ENCODE results near the gene MARCHF2.
A peak's percentile ranks its signal among the peaks of the same experiment; 100 is the strongest.
"Not testable (repeated sequence)": the region's sequence is repeated elsewhere in the genome, so short reads cannot be mapped to it uniquely, and the experiment has no call there.

The MARCHF2 gene

DNA sequence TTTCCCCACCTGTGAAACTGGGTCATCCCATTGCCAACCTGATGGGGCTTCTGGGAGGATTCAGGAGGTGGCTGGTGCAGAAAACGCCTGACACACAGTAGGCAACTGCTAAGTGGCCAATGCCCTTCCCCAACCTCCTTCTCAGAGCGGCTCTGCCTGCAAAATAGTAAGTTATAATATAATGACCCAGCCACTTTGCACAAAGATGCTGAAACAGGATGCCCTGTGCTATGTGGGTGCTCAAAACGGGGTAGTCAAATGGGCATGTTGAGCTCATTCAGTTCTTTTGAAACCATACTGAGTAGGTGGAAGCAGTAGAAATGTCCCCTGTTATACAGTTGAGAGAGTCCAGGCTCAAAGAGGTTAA lies 507 bp downstream of the MARCHF2 start:
- no peak for DNase-seq

DNA sequence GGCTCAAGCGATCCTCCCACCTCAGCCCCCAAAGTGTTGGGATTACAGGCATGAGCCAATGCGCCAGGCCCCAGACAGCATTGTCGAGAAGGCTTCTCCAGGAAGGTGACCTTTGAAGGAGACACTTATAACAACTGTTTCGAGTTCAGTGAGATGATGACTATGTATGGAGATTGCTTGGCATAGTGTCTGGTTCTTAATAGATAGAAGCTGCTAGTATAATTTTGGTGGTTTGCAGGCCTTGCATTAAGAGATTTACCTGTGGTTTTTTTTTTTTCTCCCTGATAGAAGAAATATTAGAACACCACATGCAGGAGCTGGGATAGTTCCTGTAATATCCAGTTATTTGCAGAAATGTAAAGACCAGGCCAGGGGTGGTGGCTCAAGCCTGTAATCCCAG lies 3.7 kb downstream of the MARCHF2 start:
- no peak for DNase-seq

DNA sequence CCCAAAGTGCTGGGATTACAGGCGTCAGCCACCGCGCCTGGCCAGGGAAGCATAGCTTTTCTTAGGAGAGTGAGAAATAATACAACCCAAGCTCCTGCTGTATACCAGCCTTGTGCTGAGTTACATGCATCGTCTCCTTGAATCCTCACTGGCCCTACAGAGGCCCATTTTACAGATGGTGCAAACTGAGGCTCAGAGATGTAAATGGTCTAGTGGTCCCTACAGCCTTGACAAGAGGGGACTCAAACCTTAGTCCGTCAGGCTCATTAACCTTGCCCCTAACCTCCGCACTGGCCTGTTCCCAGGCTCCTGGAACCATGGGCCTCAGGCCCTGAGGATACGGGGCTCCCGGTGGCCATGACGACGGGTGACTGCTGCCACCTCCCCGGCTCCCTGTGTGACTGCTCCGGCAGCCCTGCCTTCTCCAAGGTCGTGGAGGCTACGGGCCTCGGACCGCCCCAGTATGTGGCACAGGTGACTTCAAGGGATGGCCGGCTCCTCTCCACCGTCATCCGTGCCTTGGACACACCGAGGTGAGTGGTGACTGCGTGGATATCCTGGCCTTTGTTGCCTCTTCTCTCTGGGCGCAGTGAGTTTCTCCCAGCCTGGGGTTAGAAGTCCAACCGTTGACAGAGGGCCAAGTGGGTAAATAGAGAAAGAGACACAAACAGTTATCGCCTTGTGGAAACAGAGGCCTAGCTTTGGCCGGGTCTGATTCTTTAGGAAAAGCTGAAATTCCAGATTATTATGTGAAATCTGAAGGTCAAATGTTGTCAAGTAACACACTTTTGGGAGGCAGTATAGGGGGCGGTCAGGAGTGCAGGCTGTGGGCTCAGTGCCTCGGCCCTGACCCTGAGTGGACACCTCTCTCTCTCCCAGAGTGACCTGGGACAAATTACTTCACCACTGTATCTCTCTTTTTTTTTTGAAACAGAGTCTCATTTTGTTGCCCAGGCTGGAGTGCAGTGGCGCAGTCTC lies 8.7 kb downstream of the MARCHF2 start:
- DNase-seq = no peak

DNA sequence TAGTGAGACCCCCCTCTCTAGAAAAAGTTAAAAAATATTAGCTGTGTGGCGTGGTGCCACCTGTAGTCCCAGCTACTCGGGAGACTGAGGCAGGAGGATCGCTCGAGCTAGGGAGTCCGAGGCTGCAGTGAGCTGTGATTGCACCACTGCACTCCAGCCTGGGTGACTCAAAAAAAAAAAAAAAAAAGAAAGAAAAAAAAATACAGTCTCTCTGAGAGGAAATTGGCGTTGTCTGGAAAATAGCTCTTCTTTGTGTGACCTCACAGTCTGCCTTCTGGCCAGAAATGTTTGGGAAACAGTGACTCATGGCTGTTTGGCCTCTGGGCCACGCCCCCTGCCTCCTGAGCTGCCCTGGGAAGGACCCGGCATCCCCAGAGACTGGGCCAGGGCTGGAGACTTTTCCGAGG lies 10.7 kb downstream of the MARCHF2 start:
- no peak for DNase-seq

DNA sequence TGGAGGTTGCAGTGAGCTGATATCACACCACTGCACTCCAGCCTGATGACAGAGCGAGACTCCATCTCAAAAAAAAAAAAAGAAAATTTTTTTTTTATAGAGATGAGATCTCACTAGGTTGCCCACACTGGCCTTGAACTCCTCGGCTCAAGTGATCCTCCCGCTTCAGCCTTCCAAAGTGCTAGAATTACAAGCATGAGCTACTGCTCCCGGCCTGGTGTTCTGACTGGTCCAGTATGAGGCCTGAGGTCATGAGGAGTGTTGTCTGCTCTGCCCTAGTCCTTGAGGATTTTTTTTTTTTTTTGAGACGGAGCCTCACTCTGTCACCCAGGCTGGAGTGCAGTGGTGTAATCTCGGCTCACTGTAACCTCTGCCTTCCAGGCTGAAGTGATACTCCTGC lies 12.2 kb downstream of the MARCHF2 start:
- DNase-seq = not testable (repeated sequence)

DNA sequence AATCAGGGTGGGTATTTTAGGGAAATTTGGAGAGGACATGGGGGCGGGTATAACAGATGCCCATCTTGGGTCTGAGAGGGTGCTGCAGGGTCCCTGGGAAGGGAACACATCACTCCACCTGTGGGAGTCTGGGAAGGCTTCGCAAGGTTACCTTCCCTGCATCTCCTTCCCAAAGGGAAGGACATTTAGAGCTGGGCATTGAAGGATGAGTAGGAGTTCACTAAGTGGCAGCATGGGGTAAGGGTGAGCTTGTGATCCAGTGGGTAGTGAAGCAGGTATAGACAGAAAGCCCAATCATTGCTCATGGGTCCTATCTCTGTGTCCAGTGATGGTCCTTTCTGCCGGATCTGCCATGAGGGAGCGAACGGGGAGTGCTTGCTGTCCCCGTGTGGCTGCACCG lies 13.2 kb downstream of the MARCHF2 start:
- no peak for DNase-seq

DNA sequence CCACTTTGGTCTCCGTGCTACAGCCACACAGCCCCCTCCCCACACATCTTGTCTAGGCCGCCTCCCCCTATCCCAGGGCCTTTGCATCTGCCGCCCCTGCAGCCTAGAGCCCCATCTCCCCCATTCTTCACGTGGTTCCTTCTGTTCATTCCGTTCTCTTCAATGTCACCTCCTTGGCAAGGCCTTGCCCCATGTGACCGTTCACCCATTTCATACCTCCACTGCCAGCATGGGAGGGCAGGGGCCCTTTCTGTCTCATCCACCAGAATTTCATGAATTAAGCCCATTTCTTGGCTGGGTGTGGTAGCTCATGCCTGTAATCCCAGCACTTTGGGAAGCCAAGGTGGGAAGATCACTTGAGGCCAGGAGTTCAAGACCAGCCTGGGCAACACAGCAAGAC lies 15.9 kb downstream of the MARCHF2 start:
- no peak for DNase-seq

DNA sequence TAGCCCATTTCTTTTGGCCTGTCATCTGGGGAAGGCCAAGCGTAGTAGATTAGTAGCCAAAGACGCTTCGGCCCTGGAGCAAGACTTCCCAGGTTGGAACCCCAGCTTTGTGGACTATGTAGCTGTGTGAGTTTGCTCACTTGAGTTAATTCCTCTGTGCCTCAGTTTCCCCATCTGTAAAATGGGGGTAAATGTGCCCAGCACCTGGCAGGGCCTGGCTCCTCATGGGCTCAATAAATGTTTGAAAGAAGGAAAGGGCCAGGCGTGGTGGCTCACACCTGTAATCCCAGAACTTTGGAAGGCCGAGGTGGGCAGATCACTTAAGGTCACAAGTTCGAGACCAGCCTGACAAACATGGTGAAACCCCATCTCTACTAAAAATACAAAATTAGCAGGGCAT lies 16.7 kb downstream of the MARCHF2 start:
- no peak for DNase-seq

DNA sequence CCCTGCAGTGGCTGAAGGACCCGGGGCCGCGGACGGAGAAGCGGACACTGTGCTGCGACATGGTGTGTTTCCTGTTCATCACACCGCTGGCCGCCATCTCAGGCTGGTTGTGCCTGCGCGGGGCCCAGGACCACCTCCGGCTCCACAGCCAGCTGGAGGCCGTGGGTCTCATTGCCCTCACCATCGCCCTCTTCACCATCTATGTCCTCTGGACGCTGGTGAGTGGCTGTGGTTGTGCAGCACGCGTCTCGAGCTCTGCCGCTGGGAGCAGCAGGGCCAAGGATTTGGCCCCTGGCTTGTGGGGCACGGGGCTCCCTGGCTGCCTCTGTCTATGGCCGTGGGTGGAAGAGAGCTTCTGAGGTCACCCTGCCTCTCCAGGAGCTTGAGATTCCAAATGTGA lies 17.5 kb downstream of the MARCHF2 start:
- DNase-seq = no peak

DNA sequence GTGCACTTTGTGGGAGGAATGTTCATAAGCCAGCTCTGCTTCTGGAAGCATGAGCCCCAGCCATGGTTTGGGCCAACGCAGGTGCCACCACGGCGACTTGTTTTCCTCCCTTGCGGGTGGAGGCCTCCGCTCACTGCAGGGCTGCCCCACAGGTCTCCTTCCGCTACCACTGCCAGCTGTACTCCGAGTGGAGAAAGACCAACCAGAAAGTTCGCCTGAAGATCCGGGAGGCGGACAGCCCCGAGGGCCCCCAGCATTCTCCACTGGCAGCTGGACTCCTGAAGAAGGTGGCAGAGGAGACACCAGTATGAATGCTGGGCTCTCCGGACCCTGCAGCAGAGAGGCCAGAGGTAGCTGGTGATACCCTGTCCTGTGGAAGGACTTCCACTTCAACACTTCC lies 25.1 kb downstream of the MARCHF2 start:
- no peak for DNase-seq

DNA sequence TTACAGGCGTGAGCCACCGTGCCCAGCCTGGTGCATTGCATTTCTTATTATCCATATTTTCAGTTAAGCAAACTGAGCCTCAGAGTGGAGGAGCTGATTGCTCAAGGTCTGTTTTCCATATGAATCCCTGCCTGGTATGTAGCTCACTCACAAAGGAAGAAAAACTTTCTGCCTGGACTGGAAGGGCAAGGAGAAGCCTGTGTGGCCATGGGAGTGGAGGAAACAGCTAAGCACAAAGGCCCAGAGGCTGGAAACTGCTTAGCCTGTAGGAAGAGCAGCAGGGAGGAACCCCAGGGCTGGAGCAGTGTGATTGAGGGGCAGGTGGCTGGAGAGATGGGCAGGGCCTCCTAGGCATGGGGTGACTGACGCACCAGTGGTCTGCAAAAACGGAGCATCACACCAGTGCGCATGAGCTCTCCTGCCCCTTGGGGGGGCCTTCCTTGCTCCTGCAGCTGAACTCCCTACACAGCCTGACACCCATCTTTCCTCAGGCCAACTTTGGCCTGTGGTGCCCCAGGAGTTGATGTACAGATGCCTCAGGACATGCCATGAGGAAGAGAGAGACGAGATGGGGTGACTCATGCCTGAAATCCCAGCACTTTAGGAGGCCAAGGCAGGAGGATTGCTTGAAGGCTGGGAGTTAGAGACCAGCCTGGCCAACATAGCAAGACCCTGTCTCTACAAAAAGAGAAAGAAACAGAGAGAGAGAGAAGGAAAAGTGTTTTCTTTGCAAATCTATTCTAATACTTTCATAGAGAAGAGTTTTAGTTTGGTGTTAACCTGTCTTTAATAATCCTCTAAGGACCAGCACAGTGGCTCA lies 28.8 kb downstream of the MARCHF2 start:
- DNase-seq = no peak

DNA sequence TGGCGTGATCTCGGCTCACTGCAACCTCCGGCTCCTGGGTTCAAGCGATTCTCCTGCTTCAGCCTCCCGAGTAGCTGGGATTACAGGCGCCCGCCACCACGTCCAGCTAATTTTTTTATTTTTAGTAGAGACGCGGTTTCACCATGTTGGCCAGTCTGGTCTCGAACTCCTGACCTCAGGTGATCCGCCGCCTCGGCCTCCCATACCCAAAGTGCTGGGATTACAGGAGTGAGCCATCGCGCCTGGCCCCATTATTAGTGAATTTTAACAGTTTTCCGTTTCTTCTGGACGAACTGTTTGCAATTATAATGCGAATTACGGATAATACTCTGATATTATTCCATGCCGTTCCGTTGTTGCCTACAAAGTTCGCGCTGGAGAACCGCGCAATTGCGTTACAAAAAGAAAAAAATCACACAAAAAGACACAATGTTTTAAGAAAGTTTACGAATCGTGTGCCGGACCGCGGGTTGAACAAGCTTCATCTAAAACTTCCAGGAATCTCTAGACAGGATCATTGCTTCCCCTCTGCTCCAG lies 31.1 kb downstream of the MARCHF2 start:
- DNase-seq = not testable (repeated sequence)

DNA sequence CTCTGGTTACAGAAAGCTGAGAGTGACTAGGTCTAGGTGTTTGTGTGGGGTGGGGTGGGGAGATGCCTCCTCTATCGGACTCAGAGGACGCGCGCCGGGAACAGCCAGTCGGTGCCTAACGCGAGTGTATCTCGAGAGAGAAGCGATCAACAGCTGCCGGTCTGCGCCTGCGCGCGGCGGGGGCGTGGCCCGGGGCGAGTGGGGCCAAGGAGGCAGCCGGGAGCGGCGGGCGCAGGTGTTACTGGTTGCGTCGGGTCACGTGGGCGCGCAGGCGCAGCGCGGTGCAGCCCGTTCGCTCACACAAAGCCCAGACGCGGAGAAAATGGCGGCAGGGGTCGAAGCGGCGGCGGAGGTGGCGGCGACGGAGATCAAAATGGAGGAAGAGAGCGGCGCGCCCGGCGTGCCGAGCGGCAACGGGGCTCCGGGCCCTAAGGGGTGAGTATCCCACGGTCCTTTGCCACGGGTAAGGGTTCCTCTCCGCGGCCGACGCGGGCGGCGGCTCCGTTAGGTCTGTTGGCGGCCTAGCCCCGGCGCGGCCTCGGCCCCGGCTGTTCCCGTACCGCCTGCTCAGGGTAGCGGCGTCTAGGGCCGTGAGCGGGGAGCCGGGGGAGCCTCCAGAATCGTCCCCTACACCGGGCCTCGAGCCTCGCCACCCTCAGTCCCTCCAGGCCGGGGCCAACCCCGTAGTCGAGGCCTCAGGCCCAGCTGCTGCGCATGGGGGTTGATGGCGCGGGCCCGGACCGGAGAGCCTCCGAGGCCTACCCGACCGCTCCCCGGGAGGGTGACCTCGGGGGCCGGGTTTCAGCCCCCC lies 31.8 kb downstream of the MARCHF2 start, which contains the start of gene HNRNPM:
HNRNPM (plus strand) TSS at position 299 of the 811 bp plus-strand sequence; CDS start at position 323, 24 bp downstream.
- peak; percentile 100 for DNase-seq

DNA sequence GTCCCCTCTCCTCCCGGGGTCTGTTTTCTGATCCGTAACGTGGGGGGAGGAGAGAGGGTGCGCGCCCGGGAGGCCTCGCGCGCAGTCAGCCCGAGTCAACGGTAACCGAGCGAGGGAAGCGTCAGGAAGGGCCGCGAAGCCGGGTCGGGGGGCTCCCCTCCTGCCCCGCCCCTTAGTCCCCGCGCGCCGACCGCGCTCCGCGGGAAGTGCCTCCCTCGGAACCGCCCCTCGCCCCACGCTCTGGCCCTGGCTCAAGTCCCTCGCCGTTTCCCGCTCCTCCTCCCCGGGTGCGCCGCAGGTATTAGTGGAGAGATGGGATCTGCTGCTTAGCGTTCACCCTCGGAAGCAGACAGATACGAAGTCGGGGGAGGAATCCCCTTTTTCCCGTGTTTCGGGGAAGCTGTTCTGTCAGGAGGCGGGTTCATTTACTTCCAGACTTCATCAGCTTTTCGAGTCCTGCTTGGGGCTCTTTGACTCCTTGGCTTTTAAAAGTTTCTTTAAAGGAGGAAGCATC lies 32.4 kb downstream of the MARCHF2 start:
- peak; percentile 40 for DNase-seq

DNA sequence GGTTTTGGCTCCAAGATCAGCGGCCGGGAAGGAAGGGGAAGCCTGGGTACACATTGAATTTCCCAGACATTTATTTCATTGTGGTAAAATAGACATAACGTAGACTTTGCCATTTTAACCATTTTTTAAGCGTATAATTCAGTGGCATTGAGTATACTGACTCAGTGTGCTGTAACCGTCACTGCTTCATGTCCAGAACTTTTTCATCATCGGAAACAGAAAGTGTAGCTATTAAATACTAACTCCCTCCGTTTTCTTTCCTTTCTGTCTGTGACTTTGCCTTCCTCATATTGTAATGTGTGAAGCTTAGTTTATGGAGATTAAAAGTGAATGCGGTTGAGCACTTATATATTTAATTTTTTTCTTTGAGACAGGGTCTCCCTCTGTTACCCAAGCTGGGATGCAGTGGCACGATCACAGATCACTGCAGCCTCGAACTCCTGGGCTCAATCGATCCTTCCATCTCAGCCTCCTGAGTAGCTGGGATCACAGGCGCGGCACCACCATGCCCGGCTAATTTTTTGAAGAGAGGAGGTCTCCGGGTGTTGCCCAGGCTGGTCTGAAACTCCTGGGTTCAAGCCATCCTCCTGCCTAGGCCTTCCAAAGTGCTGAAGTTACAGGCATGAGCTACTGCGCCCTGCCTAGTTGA lies 33.1 kb downstream of the MARCHF2 start:
- DNase-seq = no peak

DNA sequence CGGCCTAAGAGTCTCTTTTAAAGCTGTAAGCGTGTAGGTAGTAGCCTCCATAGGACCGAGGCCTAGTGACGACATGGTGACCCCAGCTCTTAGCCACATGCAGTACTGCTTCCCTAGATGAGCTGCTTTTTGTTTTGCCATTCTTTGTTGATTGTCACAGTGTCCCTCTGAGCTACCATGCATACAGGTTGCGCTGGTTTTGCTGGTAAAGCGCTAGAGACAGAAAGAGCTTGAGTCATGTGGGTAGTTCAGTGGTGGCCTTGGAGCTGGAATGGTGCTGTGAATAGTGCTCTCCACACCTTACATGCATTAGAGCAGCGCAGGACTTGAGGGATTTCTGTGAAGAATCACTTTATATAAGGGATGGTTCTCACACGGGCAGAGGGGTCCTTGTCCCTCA lies 36.7 kb downstream of the MARCHF2 start:
- no peak for DNase-seq

DNA sequence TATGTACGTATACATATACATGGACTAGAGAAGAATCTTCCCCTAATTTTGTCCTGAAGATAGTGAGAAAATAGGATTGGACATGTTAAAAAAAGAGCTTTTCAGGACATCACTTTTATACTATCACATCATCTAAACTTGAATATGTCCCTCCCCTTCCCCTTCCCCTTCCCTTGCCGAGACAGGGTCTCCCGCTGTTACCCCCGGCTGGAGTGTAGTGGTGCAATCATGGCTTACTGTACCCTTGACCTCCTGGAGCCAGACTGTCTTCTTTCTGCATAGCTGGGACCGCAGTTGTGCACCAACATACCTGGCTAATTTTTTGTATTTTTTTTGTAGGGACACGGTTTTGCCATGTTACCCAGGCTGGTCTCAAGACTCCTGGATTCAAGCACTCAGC lies 38.3 kb downstream of the MARCHF2 start:
- no peak for DNase-seq

DNA sequence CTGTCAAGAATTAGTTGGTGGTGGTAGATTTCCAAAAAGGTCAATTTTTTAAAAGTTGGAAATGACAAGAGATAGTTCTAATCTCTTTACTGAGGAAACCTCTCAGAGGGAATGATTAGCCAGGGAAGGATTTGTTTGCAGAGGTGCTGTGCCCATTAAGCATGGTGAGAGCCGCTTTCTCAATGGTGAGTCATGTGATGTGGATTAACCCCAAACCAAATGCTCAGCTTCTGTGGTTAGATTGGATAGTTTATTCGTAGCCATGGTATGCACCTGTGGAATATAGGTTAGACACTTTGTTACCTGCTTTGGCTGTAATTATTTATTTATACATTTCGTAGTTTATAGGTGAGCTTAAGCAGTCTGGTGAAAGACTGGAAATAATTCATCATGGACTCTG lies 38.8 kb downstream of the MARCHF2 start:
- DNase-seq = no peak

DNA sequence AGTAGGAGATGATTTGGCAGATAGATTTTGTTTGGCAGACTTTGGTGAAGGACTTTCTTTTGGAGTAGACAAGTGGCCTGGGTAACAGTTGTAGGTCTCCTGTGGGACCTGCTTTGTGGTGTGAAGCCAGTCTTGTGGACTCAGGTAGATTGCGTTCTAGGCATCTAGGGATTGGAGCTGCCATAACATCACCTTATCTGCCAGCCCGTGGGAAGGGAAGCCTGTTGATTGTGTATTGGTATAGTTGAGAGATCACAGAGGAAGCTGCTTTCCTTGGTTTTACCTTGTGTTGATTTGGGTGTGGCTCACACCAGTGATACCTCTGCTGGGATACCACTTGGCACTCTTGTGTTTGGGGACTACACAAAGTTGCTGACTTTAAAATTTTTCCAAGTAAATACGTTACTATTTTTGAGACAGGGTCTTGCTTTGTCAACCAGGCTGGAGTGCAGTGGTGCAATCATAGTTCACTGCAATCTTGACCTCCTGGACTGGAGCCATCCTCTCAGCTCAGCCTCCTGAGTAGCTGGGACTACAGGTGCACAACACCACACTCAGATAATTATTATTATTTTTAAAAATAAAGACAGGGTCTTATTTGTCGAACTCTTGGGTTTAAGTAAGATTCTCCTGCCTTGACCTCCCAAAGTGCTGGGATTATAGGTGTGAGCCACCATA lies 39.5 kb downstream of the MARCHF2 start:
- DNase-seq = no peak

DNA sequence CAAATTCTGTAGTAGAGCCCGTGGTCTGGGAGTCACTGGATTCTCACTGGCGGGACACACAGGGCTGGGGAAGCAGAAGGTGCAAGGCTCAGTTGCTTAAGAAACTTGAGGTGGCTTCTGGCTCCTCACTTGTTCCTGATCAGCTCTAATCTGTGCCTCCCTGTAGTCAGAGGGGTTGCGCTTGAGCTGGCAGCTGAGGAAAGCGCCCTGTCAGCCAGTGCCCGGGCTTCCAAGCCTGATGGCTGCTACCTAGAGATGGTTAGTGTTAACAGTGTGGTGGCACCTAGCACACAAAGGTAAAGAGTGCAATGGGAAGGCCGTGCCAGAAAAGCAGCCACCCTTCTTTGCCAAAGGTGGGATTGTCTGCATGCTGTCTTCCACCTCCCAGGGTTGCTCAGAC lies 40.5 kb downstream of the MARCHF2 start:
- DNase-seq = no peak

DNA sequence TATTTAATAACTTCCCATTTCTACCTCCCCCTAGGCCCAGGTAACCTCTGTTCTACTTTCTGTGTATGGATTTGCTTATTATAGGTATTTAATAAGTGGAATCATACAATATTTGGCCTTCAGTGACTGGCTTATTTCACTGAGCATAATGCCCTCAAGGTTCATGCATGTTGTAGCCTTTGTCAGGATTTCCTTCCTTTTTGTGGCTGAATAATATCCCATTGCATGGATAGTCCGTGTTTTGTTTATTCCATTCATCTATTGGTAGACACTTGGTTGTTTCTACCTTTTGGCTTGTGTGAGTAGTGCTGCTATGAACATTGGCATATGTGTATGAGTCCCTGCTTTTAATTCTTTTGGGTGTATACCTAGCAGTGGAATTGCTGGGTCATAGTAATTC lies 41.1 kb downstream of the MARCHF2 start:
- DNase-seq = no peak

All from activated CD4-positive, alpha-beta T cell treated with anti-CD3 and anti-CD28 coated beads, Interleukin-2, amount 50 U/mL, for 16 hours (primary cell).